Endothelial cell of umbilical vein (primary cell): ENCODE results near the gene ZNF385C. TPM values are rescaled to one million over a fixed set of nuclear protein-coding genes. Genes with fewer than 3 reads are reported as not detected.

Experiments
- BruUV-seq: library from RNA; stranded (reverse); fragments of 400-500 nt; replicated peaks from 2 replicates; lab custom pipeline; 2021; lab: Mats Ljungman, UMichigan
- CTCF ChIA-PET: fragments of 300-600, 350-600 bp; sonication (Branson Sonifier 250); formaldehyde crosslinking; loops from one replicate; lab custom pipeline; 2021; ENCODE audit warnings: antibody characterized with exemption, inconsistent platforms; lab: Charles Lee
- POLR2A ChIA-PET: fragments of 300-600, 350-600 bp; sonication (Branson Sonifier 250); formaldehyde crosslinking; loops from one replicate; lab custom pipeline; 2021; ENCODE audit warnings: antibody characterized with exemption, inconsistent platforms; lab: Charles Lee
- DNase-seq: peaks from one replicate; pipeline ENCODE4 v3.0.0-alpha.2; 2011; ENCODE audit warnings: low read depth, low spot score
- FAIRE-seq: peaks from 2 replicates; lab custom pipeline; 2011; peaks lifted over from hg19 to GRCh38; lab: Jason Lieb, UNC
- H2AFZ ChIP-seq: 2 replicates; pipeline ENCODE4 v1.6.0; 2012; ENCODE audit warnings: low read depth, low read length, control low read depth, inconsistent platforms
- H3K27ac ChIP-seq: 2 replicates; pipeline ENCODE4 v1.5.1; 2011; ENCODE audit warnings: low read depth, mild to moderate bottlenecking, control low read depth, low read length, moderate library complexity; ENCODE audit not compliant: insufficient read depth
- H3K27me3 ChIP-seq, 2 experiments: 2 replicates each; pipeline versions ENCODE4 v1.6.0 to v1.6.1; 2011; ENCODE audit warnings: low read length in 2 of 2, mixed read lengths in 1 of 2; ENCODE audit not compliant: control insufficient read depth in 2 of 2, insufficient read depth in 2 of 2
- H3K36me3 ChIP-seq, 2 experiments: 2 replicates in 1 of 2; 3 replicates in 1 of 2; pipeline ENCODE4 v1.5.1; 2011; ENCODE audit warnings: low read length in 2 of 2, mild to moderate bottlenecking in 1 of 2, moderate library complexity in 1 of 2; ENCODE audit not compliant: control insufficient read depth in 2 of 2, insufficient read depth in 2 of 2; ENCODE audit errors: extremely low read depth in 1 of 2
- H3K4me1 ChIP-seq: 3 replicates; pipeline ENCODE4 v1.5.1; 2011; ENCODE audit warnings: mild to moderate bottlenecking, low read length; ENCODE audit not compliant: control insufficient read depth, insufficient read depth; ENCODE audit errors: extremely low read depth
- H3K4me2 ChIP-seq: 2 replicates; pipeline ENCODE4 v1.6.1; 2011; ENCODE audit warnings: low read length, control low read depth, mixed read lengths; ENCODE audit not compliant: insufficient read depth
- H3K4me3 ChIP-seq, 3 experiments: fragments of 200-600 bp in 1 of 3; sonication (generic), shearing (Covaris generic) in 1 of 3; replicated peaks in 1 of 3; 2 replicates each; pipeline ENCODE4 v1.5.1; 2011 to 2016; ENCODE audit warnings: control low read depth in 3 of 3, low read length in 3 of 3, mild to moderate bottlenecking in 2 of 3, inconsistent platforms in 1 of 3, low read depth in 1 of 3, moderate library complexity in 1 of 3; ENCODE audit not compliant: insufficient read depth in 1 of 3
- H3K79me2 ChIP-seq: 2 replicates; pipeline ENCODE4 v1.6.0; 2012; ENCODE audit warnings: low read length, inconsistent platforms; ENCODE audit not compliant: control insufficient read depth, insufficient read depth
- H3K9ac ChIP-seq: replicated peaks from 2 replicates; pipeline ENCODE3; 2011; ENCODE audit warnings: low read length, control low read depth; ENCODE audit not compliant: insufficient read depth; ENCODE audit errors: extremely low read depth
- H3K9me1 ChIP-seq: replicated peaks from 3 replicates; pipeline ENCODE4 v1.6.0; 2011; ENCODE audit warnings: mild to moderate bottlenecking, low read length; ENCODE audit not compliant: control insufficient read depth, insufficient read depth; ENCODE audit errors: extremely low read depth
- H3K9me3 ChIP-seq: replicated peaks from 2 replicates; pipeline ENCODE4 v1.5.1; 2012; ENCODE audit warnings: low read length, inconsistent platforms; ENCODE audit not compliant: control insufficient read depth, insufficient read depth
- H4K20me1 ChIP-seq: replicated peaks from 2 replicates; pipeline ENCODE3; 2011; ENCODE audit warnings: mild to moderate bottlenecking, low read length; ENCODE audit not compliant: control insufficient read depth, insufficient read depth; ENCODE audit errors: extremely low read depth
- CTCF ChIP-seq, 2 donors: IDR thresholded peaks; 1 replicate in 1 of 2; 2 replicates in 1 of 2; pipeline ENCODE4 v1.5.1; 2011; ENCODE audit warnings: low read length in 2 of 2, mild to moderate bottlenecking in 2 of 2, moderate library complexity in 2 of 2, control low read depth in 1 of 2, inconsistent platforms in 1 of 2, low read depth in 1 of 2; ENCODE audit not compliant: insufficient read depth in 1 of 2; ENCODE audit errors: extremely low read depth in 1 of 2
- FOS ChIP-seq: IDR thresholded peaks from 2 replicates; pipeline ENCODE4 v1.6.1; 2011; ENCODE audit warnings: mild to moderate bottlenecking, low read length, moderate library complexity, borderline replicate concordance; ENCODE audit not compliant: insufficient read depth
- JUN ChIP-seq: IDR thresholded peaks from 2 replicates; pipeline ENCODE4 v1.6.1; 2011; ENCODE audit warnings: borderline replicate concordance, low read depth; ENCODE audit not compliant: insufficient read length, insufficient read depth
- POLR2A ChIP-seq: IDR thresholded peaks from 2 replicates; pipeline ENCODE4 v1.6.1; 2012; ENCODE audit warnings: low read depth, mild to moderate bottlenecking, control low read depth, low read length
- dilution Hi-C: fragments of 300-500 bp; cut with MboI; formaldehyde crosslinking; loops from one replicate; pipeline ENCODE4 v1.15.0; 2019; ENCODE audit warnings: low sequenced_read_pairs; ENCODE audit not compliant: extremely low pct_ligation_motif_present
- intact Hi-C: fragments of 100-400 bp; cut with micrococcal nuclease; formaldehyde crosslinking; loops from one replicate; pipeline ENCODE4 v1.10.0; 2022
- polyA plus RNA-seq, 4 experiments: library from polyadenylated mRNA; depleted of rRNA in 3 of 4; stranded (reverse) in 3 of 4; unstranded in 1 of 4; fragments of >200 nt; gene quantifications; 2 replicates each; pipeline versions ENCODE4 v1.2.1 to v1.2.3, GENCODE V29; 2011 to 2012; ENCODE audit warnings: missing spikeins in 1 of 4
- total RNA-seq: library from RNA; stranded (reverse); gene quantifications from 2 replicates; pipeline ENCODE4 v1.2.3, GENCODE V29; 2021

The ZNF385C gene
- total and polyA plus RNA-seq, 2 donors (not counting 3 experiments of a cell fraction or from before 2014, with no cell fraction given), result 0.07 TPM; not detected in 1

- Histone ChIP-seq H4K20me1 (no peaks in the 10 kb centered on the region), H3K79me2 (no peaks in the 10 kb centered on the region), H3K4me2 (no peak overlapping the region), H3K9ac (no peak overlapping the region), H3K9me1 (no peaks in the 10 kb centered on the region), H2AFZ (no peak overlapping the region), H3K9me3 (no peaks in the 10 kb centered on the region), H3K36me3 (peaks cover 0 to 14% of the 10 kb centered on the region in 2 experiments), H3K27ac (no peak overlapping the region), H3K4me1 (peaks cover 20% of the 10 kb centered on the region), H3K4me3 (no peak overlapping the region), H3K27me3 (peaks cover 0 to 1% of the 10 kb centered on the region in 2 experiments)
- dilution Hi-C loops (no loop called here), intact Hi-C loops (loop anchor here (10.0 kb wide), 1 partner anchor 497 kb away; no protein-coding TSS in a partner anchor)
- FAIRE-seq, result no peak
- TF ChIP-seq CTCF (IDR thresholded peaks at IDR 0.05; ENCODE audit: extremely low read depth in 1 of 2, insufficient read depth in 1 of 2, low read depth in 1 of 2, low read length in 2 of 2) (no peak), JUN (no peak)
- no peak for DNase-seq
- ChIA-PET POLR2A (no interaction called here), CTCF (interaction anchor here (0.5 to 6.3 kb wide), 5 partner anchors 13 to 154 kb away, joined by 3 to 40 read pairs (median 3); no protein-coding TSS in a partner anchor)
- no TSS peak for BruUV-seq
These were observed 70.7 kb downstream of the ZNF385C start for GRCh38 chr17:42027590-42027889.

GRCh38 chr17:42026857-42027589, 71.2 kb downstream of the ZNF385C start:
- Histone ChIP-seq H3K9me1 (no peaks in the 10 kb centered on the region), H3K27ac (no peak overlapping the region), H3K4me3 (no peak overlapping the region), H3K9ac (no peak overlapping the region), H4K20me1 (no peaks in the 10 kb centered on the region), H3K4me1 (peaks cover 20% of the 10 kb centered on the region), H3K27me3 (no peaks in the 10 kb centered on the region), H2AFZ (no peak overlapping the region), H3K36me3 (peaks cover 3 to 16% of the 10 kb centered on the region in 2 experiments), H3K79me2 (no peaks in the 10 kb centered on the region), H3K4me2 (no peak overlapping the region), H3K9me3 (no peaks in the 10 kb centered on the region)
- no TSS peak for BruUV-seq
- ChIA-PET POLR2A (no interaction called here), CTCF (interaction anchor here (0.5 to 6.3 kb wide), 6 partner anchors 13 to 155 kb away, joined by 3 to 40 read pairs (median 4); partner anchors contain the start of gene CNP)
- dilution Hi-C loops (no loop called here), intact Hi-C loops (loop anchor here (10.0 kb wide), 1 partner anchor 498 kb away; no protein-coding TSS in a partner anchor)
- TF ChIP-seq POLR2A, result no peak
- no peak for TF ChIP-seq FOS
- TF ChIP-seq JUN, result no peak
- DNase-seq (no peak), FAIRE-seq (no peak)
